ENCODE measurements around the gene ZBTB43.

The ZBTB43 gene

DNA sequence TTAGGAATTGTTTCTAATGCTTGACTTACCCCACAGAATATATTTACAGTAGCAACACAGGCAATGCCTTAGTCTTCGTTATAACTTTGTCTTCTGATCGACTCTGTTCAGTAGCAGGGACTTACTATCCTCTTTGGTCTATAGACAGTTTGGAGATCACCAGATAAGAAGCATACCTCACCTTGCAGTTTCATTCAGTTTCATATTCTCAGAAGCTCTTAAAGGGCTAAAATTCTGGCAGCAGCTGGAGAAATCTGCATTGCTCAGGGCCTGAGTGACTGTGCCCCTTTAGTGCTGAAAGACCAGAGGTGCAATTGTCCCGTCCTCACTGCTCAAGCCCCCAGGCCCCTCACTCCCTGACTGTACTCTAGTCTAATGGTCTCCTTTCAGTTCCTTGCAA is 26.0 kb downstream of the ZBTB43 start:
- no peak for DNase-seq (ENCODE audit: low spot score)

DNA sequence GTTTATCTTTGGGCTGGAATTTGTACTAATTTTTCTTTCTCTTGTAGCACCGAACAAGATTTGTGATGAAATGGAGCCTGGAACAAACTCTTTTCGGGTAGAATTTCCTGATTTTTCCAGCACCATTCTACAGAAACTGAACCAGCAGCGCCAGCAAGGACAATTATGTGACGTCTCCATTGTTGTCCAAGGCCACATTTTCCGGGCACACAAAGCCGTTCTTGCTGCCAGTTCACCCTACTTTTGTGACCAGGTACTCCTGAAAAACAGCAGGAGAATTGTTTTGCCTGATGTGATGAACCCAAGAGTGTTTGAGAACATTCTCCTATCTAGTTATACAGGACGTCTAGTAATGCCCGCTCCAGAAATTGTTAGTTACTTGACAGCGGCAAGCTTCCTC is 27.6 kb downstream of the ZBTB43 start:
- no peak for DNase-seq (ENCODE audit: low spot score)

DNA sequence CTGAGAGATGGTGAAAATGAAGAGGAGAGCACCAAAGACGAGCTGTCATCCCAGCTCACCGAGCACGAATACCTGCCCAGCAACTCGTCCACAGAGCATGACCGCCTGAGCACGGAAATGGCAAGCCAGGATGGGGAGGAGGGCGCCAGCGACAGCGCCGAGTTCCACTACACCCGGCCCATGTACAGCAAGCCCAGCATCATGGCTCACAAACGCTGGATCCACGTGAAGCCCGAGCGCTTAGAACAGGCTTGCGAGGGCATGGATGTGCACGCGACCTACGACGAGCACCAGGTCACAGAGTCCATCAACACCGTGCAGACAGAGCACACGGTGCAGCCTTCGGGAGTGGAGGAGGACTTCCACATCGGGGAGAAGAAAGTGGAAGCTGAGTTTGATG is 28.2 kb downstream of the ZBTB43 start:
- no peak for DNase-seq (ENCODE audit: low spot score)

- peak; percentile 48 for DNase-seq (ENCODE audit: low spot score)
Measured at GRCh38 chr9:126833710-126834345, 29.0 kb downstream of the ZBTB43 start.

DNA sequence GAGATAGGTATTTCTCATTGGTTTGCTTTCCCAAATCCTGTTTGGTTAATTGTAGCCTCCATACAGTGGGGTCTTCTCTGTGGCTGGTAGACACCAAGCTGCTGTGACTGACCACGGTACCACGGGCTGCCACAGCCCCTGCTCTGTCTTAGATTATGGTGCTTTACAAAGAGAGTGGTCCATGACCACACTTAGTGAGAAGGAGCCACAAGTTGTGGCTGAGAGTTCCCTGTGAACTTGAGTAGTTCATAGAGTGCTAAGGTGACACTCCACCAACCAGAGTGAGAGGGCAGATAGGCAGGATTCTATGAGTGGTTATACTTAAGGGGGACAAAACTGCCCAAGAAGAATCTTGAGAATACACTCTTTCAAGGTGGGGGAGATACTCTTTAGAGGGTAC is 29.8 kb downstream of the ZBTB43 start:
- DNase-seq (ENCODE audit: low spot score) = no peak

GRCh38 chr9:126836216-126836615 is 31.4 kb downstream of the ZBTB43 start:
- no peak for DNase-seq (ENCODE audit: low spot score)

DNA sequence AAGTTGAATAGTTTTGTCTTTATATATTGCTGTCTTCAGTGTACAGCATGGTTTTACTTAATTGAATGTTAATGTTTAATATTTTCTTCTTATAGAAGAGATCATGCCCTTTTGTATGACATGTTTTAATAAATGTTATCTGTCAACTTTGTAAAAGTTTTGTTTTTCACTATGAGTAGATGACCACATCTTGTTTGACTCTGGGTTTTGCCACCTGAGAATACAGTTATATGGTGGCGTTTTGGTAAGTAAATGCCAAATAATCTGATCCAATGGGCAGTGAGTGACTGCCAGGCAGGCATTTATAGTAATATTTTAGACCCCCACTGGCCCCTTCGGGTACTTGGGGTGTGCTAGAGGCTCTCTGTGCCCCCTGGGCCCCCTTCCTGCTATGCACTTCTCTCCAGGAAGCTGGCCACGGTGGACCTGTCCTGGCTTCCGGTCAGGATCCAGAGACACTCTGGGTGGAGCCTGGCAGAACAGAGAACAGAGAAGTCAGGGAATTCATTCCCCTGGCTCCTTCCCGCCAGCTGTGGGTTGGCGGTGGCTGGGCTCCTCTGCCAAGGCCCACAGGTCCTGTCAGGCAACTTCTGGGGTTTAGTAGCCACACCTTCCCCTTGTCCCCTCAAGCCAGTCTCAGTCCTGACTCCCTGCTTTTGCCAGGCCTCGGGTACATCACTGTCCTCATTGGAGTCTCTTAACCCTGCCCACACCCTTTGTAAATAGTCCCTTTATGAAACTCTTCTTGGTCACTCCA is 33.4 kb downstream of the ZBTB43 start:
- no peak for DNase-seq (ENCODE audit: low spot score)

GRCh38 chr9:126838895-126839294 is 34.1 kb downstream of the ZBTB43 start:
- no peak for DNase-seq (ENCODE audit: low spot score)

- no peak for DNase-seq (ENCODE audit: low spot score)
Measured at GRCh38 chr9:126839301-126839700, 34.5 kb downstream of the ZBTB43 start.

DNA sequence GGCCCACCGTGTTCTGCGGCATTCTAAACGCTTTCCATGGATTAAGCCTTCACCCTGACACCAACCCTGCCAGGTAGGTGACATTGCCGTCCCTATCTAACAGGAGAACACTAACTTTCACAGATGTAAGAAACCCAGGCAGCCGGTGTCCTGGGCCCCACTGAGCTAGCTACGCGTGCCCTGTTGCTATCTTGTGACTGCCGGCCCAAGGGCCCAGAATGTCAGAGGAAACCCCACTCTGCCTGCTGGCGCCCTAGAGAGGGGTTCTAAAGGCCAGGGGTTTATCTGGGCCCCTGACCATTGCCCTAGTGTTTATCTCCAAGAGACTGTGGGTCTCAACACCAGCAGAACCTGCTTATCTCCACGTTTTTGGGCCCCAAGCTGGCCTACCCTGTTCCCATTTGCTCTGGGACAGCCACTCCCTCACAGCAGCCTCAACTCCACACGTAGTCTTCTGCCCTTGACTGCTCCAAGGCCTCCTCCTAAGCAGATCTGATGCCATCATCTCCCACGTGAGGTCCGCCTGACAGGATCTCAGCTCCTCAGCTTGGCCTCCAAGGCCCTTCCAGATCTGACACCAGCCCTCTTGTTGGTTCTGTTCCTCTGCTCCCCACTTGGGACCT is 37.5 kb downstream of the ZBTB43 start:
- DNase-seq (ENCODE audit: low spot score) = no peak

DNA sequence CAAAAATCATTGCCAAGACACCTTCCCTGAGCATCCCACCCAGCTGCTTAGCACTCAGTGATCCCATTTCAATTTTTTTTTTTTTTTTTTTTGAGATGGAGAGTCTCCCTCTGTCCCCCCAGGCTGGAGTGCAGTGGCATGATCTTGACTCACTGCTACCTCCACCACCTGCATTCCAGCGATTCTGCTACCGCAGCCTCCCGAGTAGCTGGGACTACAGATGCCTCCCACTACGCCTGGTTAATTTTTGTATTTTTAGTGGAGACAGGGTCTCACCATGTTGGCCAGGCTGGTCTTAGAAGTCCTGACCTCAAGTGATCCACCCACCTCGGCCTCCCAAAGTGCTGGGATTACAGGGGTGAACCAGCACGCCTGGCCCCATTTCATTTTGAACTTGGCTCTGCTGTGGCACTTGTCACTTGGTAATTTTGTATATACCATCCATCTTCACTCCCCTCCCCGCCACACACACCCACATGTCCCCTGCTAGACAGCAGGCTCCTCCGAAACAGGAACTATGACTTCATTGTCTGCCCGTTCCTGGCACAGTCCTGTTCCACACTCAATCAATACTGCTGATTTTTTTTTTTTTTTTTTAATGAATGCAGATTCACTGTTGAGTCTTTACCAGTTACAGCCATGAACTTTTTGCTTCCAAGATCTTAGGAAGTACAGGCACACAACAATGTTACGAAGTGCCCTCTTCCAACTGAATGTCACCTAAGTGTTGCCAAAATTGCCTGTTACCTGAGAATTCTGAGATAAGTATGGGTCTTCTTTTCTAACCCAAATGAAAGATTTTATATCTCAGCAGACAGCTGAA is 38.3 kb downstream of the ZBTB43 start:
- DNase-seq (ENCODE audit: low spot score) = peak; percentile 57

DNA sequence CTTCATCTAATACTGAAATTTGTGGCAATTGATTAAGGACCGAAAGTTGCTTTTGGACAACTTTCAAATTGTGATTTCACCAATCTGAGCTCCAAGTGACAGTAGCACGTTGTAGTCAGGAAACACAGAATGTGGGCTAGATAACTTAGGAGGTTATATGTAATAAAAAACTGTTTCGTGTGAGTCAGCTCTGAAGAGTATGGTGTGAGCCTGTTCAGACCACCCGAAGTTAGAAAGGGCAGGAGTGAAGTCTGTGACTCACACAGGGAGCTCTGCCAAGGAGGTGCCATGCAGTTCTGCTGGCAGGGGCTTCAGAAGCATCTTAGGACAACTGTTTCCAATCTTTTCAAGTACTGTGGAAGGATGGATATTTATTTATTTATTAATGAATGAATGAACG is 39.2 kb downstream of the ZBTB43 start:
- DNase-seq (ENCODE audit: low spot score) = no peak

DNA sequence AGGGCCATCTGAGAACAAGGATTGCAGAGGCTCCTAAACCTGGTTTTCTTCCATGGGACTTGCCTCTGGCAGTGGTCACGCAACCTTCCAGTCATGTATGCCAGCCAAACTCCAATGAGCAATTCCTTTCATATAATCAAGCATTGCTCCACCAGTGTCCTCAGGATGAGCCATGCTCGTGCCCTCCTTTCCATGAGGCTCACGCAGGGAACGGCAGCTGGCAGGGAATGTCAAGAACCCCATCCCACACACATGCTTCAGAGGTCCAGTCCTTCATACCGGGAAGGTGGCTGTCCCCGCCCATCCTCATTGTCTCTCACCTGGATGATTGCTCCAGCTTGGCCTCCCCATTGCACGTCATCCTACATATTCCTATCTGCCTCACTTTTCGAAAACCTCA is 42.2 kb downstream of the ZBTB43 start:
- DNase-seq (ENCODE audit: low spot score) = no peak

DNA sequence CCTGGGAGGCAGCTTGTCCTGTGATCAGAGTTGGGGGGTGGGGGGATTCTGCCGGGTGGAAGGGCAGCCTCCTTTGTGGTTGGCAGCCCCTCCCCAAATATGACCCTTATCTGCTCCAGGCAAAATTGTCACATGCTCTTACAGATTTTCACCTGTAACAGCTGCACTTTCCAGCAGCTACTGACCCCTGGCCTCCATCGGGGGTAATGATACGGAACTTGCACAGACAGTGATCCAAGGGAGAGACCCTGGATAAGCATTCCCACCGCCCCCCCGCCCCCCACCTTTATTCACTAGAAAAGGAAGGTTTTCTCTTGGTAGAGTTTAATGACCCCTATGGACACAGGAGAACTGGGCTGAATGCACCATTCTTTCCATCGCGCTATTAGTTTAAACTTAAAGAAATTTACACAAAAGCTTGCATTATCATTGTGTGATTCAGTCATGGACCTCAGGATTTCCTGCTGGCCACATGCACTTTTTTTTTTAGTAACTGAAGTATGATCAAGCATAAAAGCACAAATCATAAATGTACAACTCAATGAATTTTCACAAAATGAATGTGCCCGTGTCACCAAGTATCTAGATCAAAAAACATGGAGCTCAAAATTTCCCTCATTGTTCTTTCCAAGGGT is 44.9 kb downstream of the ZBTB43 start:
- DNase-seq (ENCODE audit: low spot score) = no peak

- no peak for DNase-seq (ENCODE audit: low spot score)
Measured at GRCh38 chr9:126851286-126851880, 46.5 kb downstream of the ZBTB43 start.

GRCh38 chr9:126852086-126852688 is 47.3 kb downstream of the ZBTB43 start:
- DNase-seq (ENCODE audit: low spot score) = no peak

GRCh38 chr9:126853667-126854066 is 48.8 kb downstream of the ZBTB43 start:
- DNase-seq (ENCODE audit: low spot score) = no peak

DNA sequence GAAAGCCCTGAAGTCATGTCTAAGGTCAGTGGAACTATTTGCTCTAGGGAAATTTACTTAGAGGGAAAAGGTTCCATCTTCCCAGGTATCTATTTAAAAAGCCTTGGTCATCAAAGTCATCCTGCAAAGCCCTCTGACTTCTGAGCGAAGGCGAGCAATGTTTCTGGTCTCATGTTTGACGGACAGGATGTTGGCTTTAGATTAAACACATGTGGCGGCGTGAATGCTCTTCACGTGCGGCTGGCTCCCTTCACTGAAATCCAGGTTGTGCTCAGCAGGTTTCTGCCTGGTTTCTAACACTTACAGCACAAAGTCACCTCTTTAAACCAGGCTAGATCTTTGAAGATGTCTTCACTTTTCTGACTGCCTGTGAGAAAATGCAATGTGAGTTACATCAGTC is 49.9 kb downstream of the ZBTB43 start:
- DNase-seq (ENCODE audit: low spot score) = no peak

GRCh38 chr9:126856326-126856877 is 51.6 kb downstream of the ZBTB43 start:
- no peak for DNase-seq (ENCODE audit: low spot score)

GRCh38 chr9:126857261-126857960 is 52.6 kb downstream of the ZBTB43 start:
- DNase-seq (ENCODE audit: low spot score) = no peak
